NCI-H2171 treated with DMSO at 0.1 percent for 48 hours (cell line): Measurements from ENCODE around the gene MARCHF4.
A peak's percentile ranks its signal among the peaks of the same experiment; 100 is the strongest.
"Not testable (repeated sequence)": the region's sequence is repeated elsewhere in the genome, so short reads cannot be mapped to it uniquely, and the experiment has no call there.

Experiments
- DNase-seq: peaks from one replicate; lab custom pipeline; 2025; lab: John Stamatoyannopoulos, UW

MARCHF4 gene

GRCh38 chr2:216391401-216391800, 19.1 kb upstream of the MARCHF4 start:
- DNase-seq: no peak

- no peak for DNase-seq
Measured at GRCh38 chr2:216389570-216389969, 17.3 kb upstream of the MARCHF4 start.

- no peak for DNase-seq
Measured at GRCh38 chr2:216388046-216388884, 16.0 kb upstream of the MARCHF4 start.

- DNase-seq: no peak
Measured at GRCh38 chr2:216387262-216387661, 15.0 kb upstream of the MARCHF4 start.

- DNase-seq: no peak
Measured at GRCh38 chr2:216385478-216385877, 13.2 kb upstream of the MARCHF4 start.

GRCh38 chr2:216384409-216384808, 12.1 kb upstream of the MARCHF4 start:
- DNase-seq: not testable (repeated sequence)

GRCh38 chr2:216379977-216380376, 7.7 kb upstream of the MARCHF4 start:
- peak; percentile 76 for DNase-seq

GRCh38 chr2:216375286-216375685, 3.0 kb upstream of the MARCHF4 start:
- DNase-seq: no peak

- DNase-seq: no peak
Measured at GRCh38 chr2:216373896-216374295, 1.6 kb upstream of the MARCHF4 start.

GRCh38 chr2:216372761-216373291, 543 bp upstream of the MARCHF4 start:
- no peak for DNase-seq

GRCh38 chr2:216370961-216371712, 1.1 kb downstream of the MARCHF4 start:
- DNase-seq: no peak

GRCh38 chr2:216369821-216370220, 2.5 kb downstream of the MARCHF4 start:
- DNase-seq: no peak

GRCh38 chr2:216366777-216367471, 5.4 kb downstream of the MARCHF4 start:
- DNase-seq: no peak

- no peak for DNase-seq
Measured at GRCh38 chr2:216365518-216365917, 6.8 kb downstream of the MARCHF4 start.

GRCh38 chr2:216363221-216363620, 9.1 kb downstream of the MARCHF4 start:
- DNase-seq: peak; percentile 73

- DNase-seq: peak; percentile 97
Measured at GRCh38 chr2:216362730-216363129, 9.6 kb downstream of the MARCHF4 start.

- DNase-seq: no peak
Measured at GRCh38 chr2:216355711-216356110, 16.6 kb downstream of the MARCHF4 start.

- no peak for DNase-seq
Measured at GRCh38 chr2:216354306-216354705, 18.0 kb downstream of the MARCHF4 start.

- DNase-seq: no peak
Measured at GRCh38 chr2:216352653-216353270, 19.5 kb downstream of the MARCHF4 start.

- no peak for DNase-seq
Measured at GRCh38 chr2:216351172-216351925, 20.9 kb downstream of the MARCHF4 start.

GRCh38 chr2:216350214-216350791, 22.0 kb downstream of the MARCHF4 start:
- no peak for DNase-seq
